CD4-positive, alpha-beta T cell treated with Interleukin-6 at 100 ng/mL for 8 hours (primary cell): ENCODE measurements around the gene CNBP.
"Not testable (repeated sequence)": the region's sequence is repeated elsewhere in the genome, so short reads cannot be mapped to it uniquely, and the experiment has no call there.

Experiments used
- DNase-seq: peaks from one replicate; pipeline ENCODE4 v3.0.0-alpha.2; 2020; ENCODE audit warnings: mixed read lengths, low spot score

CNBP gene

GRCh38 chr3:129184784-129185542 is 1.3 kb upstream of the CNBP start:
- not testable (repeated sequence) for DNase-seq

GRCh38 chr3:129184396-129184657 is 631 bp upstream of the CNBP start:
- no peak for DNase-seq

GRCh38 chr3:129182390-129183185 is 1.1 kb downstream of the CNBP start:
- DNase-seq: no peak

- no peak for DNase-seq
Observed at GRCh38 chr3:129181819-129182218, 1.9 kb downstream of the CNBP start.

GRCh38 chr3:129180461-129180860 is 3.2 kb downstream of the CNBP start:
- DNase-seq: no peak

- no peak for DNase-seq
Observed at GRCh38 chr3:129176051-129176450, 7.6 kb downstream of the CNBP start.

- DNase-seq: no peak
Observed at GRCh38 chr3:129173725-129174124, 10.0 kb downstream of the CNBP start.

GRCh38 chr3:129173206-129173605 is 10.5 kb downstream of the CNBP start:
- no peak for DNase-seq

- no peak for DNase-seq
Observed at GRCh38 chr3:129166579-129167332, 16.9 kb downstream of the CNBP start.

GRCh38 chr3:129165594-129165993 is 18.1 kb downstream of the CNBP start:
- not testable (repeated sequence) for DNase-seq

GRCh38 chr3:129164500-129164899 is 19.2 kb downstream of the CNBP start:
- DNase-seq: no peak

GRCh38 chr3:129162729-129163579 is 20.7 kb downstream of the CNBP start:
- no peak for DNase-seq

- peak; percentile 16 for DNase-seq
Observed at GRCh38 chr3:129161860-129162271, 21.8 kb downstream of the CNBP start.

- peak; percentile 85 for DNase-seq
Observed at GRCh38 chr3:129160891-129161859, 22.5 kb downstream of the CNBP start, which contains the start of gene ISY1. Gene ISY1, minus strand, starts transcription at chr3:129161063. Its CDS starts 88 bp downstream, at chr3:129160975.

GRCh38 chr3:129144786-129145185 is 38.9 kb downstream of the CNBP start:
- no peak for DNase-seq

- DNase-seq: not testable (repeated sequence)
Observed at GRCh38 chr3:129141011-129141410, 42.7 kb downstream of the CNBP start.

GRCh38 chr3:129139911-129140310 is 43.8 kb downstream of the CNBP start:
- no peak for DNase-seq

GRCh38 chr3:129136275-129136674 is 47.4 kb downstream of the CNBP start:
- DNase-seq: not testable (repeated sequence)

GRCh38 chr3:129132097-129132866 is 51.4 kb downstream of the CNBP start:
- DNase-seq: no peak
